T-helper 17 cell (primary cell): ENCODE measurements around the gene ACOX3. TPM values are rescaled to one million over a fixed set of nuclear protein-coding genes. Genes with fewer than 3 reads are reported as not detected.
"Not testable (repeated sequence)": the region's sequence is repeated elsewhere in the genome, so short reads cannot be mapped to it uniquely, and the experiment has no call there.

Experiments
- ATAC-seq: fragments of 150-1000 bp; cut with Tn5 transposase; 2 replicates; pipeline ENCODE4 v1.10.0; 2021; ENCODE audit warnings: mild to moderate bottlenecking, moderate library complexity
- DNase-seq, 3 donors: peaks; one replicate each; pipeline versions ENCODE4 v3.0.0 to v3.0.0-alpha.2; 2020 to 2021
- H3K9me3 ChIP-seq: one replicate; pipeline ENCODE4 v1.7.0; 2013; ENCODE audit warnings: low read length, mild to moderate bottlenecking; ENCODE audit not compliant: control insufficient read depth, poor library complexity, severe bottlenecking
- H3K27ac Mint-ChIP-seq: one replicate; pipeline ENCODE4 v1.8.0; 2022; ENCODE audit warnings: mild to moderate bottlenecking, moderate library complexity, mixed read lengths
- H3K27me3 Mint-ChIP-seq: one replicate; pipeline ENCODE4 v1.8.0; 2022; ENCODE audit warnings: mixed read lengths
- H3K36me3 Mint-ChIP-seq: one replicate; pipeline ENCODE4 v1.8.0; 2022; ENCODE audit warnings: low read depth, mixed read lengths
- H3K4me1 Mint-ChIP-seq: one replicate; pipeline ENCODE4 v1.8.0; 2022; ENCODE audit warnings: mild to moderate bottlenecking, mixed read lengths
- H3K4me3 Mint-ChIP-seq: one replicate; pipeline ENCODE4 v1.8.0; 2022; ENCODE audit warnings: mild to moderate bottlenecking, moderate library complexity, mixed read lengths
- total RNA-seq, 4 donors: library from RNA in 2 of 4; stranded (reverse) in 2 of 4; gene quantifications; one replicate each; pipeline ENCODE4 v1.2.3 and lab custom pipeline; 2022 to 2026

Gene ACOX3
- total RNA-seq, 2 donors from 2014 or later: 9.6 to 11.3 TPM

DNA sequence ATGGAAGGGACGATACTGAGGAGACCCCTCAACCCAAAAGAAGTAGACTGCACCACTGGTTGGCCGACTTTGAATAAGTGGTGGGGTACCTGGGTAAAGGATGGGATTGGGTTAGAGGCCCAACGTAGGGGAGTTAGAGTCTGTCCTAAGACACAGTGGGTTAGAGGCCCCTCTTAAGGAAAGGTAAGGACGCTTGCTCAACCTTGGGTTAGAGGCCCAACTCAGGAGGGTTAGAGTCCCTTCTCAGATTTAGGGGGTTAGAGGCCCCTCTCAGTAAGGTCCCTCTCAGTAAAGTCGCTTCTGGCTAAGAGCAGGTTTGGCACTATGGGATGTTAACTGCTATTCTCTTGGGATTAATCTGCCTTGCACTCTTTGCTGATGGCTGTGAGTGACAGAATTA lies 81.3 kb downstream of the ACOX3 start:
- H3K9me3 ChIP-seq: no peaks in the 10 kb centered on the region
- no peak for ATAC-seq
- Mint-ChIP-seq H3K4me1 (no peaks in the 10 kb centered on the region), H3K36me3 (no peaks in the 10 kb centered on the region), H3K4me3 (no peak overlapping the region), H3K27ac (no peak overlapping the region), H3K27me3 (peaks cover 15% of the 10 kb centered on the region)
- DNase-seq: no peak

DNA sequence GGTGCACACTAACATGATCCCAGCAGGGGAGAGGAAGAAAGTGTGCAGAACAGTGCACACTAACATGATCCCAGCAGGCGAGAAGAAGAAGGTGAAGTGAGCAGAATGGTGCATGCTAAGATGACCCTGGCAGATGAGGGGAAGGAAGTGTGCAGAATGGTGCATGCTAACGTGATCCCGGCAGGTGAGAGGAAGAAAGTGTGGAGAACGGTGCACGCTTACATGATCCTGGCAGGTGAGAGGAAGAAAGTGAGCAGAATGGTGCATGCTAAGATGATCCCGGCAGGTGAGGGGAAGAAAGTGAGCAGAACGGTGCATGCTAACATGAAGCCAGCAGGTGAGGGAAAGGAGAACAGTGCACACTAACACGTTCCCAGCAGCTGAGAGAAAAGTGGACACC lies 83.7 kb downstream of the ACOX3 start:
- DNase-seq (no peak), ATAC-seq (no peak)
- Mint-ChIP-seq H3K36me3 (no peaks in the 10 kb centered on the region), H3K27me3 (peaks cover 15% of the 10 kb centered on the region), H3K27ac (no peak overlapping the region), H3K4me1 (no peaks in the 10 kb centered on the region), H3K4me3 (no peak overlapping the region)
- H3K9me3 ChIP-seq: no peaks in the 10 kb centered on the region

DNA sequence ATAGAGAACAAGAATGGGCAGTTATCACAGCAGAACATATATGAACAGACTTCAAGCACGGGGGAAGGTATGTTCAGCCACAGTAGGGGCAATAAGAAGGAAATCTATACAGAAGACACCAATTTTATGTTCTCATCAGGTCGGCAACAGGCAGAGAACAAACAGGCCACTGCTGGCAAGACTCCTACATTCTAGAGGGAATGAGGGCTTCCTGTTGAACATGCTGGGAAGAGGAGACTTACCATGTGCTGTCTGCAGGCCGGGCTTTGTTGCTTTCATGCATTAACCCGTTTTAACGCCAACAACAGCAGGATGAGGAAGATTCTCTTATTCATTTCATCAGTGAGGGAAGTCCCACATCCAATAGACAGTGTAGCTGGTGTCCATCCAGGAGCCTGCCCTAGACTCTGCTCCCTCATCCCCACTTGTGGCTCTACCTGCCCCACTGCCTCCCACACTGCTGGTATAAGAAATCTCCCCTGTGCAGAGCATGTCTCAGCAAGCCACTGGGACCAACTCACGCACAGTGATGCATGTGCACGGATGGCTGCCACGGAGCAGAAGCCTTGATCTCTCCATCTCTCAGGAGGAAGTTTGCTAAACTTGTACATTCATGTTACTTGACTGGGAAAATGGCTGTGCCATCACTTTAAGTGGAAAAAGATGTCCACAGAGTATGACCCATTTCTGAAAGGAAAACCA lies 84.5 kb downstream of the ACOX3 start:
- no peaks in the 10 kb centered on the region for H3K4me1 Mint-ChIP-seq
- ATAC-seq (no peak), DNase-seq (no peak)
- no peaks in the 10 kb centered on the region for H3K9me3 ChIP-seq
- H3K4me3 Mint-ChIP-seq: no peak overlapping the region
- H3K27me3 Mint-ChIP-seq: peaks cover 18% of the 10 kb centered on the region
- no peak overlapping the region for H3K27ac Mint-ChIP-seq
- H3K36me3 Mint-ChIP-seq: no peaks in the 10 kb centered on the region

DNA sequence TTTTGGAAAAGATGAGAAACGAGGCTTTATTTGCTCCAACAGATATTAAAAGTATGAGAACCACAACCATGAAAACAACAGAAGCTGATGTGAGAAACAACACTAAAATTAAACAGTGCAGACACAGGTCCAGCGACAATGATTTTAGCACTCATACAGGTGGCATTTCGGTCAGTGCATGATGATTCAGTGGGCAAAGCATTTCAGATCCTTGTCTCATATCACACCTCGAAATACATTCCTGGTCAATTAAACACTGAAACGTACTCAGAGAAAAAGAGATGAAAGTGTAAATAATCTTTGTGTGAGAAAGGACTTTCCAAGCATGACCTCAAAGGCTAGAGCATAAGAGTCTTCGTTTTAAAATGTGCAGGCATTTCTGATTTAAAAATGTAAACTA lies 85.2 kb downstream of the ACOX3 start:
- no peaks in the 10 kb centered on the region for H3K9me3 ChIP-seq
- DNase-seq: no peak
- Mint-ChIP-seq H3K4me1 (no peaks in the 10 kb centered on the region), H3K27me3 (peaks cover 23% of the 10 kb centered on the region), H3K27ac (no peak overlapping the region), H3K4me3 (no peak overlapping the region), H3K36me3 (no peaks in the 10 kb centered on the region)
- ATAC-seq: no peak

DNA sequence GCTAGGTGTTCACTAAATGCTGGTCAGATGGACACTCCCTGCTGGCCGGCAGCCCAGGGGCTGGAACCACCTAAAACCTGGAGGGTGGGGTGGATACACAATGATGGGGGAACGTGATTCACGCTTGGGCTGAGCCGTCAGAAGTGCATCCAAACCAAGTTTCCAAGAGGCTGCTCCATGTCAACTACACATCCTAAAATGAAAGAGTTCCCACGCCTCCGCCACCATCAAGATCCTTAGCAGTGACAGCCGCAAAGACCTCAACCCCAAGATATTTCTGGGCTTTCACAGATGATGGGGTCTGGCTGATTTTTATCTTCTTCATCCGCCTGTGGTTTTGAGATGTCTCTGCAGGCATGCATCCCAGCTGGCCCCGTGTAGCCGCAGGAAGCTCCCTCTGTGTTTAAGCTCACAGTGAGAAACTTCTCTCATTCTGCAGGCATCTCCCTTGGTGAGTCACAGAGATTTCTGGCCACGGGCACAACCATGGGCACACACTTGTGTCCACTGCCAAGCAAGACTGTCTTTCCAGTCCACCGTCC lies 86.5 kb downstream of the ACOX3 start:
- H3K4me1 Mint-ChIP-seq: no peaks in the 10 kb centered on the region
- no peak for ATAC-seq
- H3K4me3 Mint-ChIP-seq: no peak overlapping the region
- H3K27ac Mint-ChIP-seq: no peak overlapping the region
- H3K9me3 ChIP-seq: no peaks in the 10 kb centered on the region
- peaks cover 17% of the 10 kb centered on the region for H3K27me3 Mint-ChIP-seq
- H3K36me3 Mint-ChIP-seq: no peaks in the 10 kb centered on the region
- no peak for DNase-seq

DNA sequence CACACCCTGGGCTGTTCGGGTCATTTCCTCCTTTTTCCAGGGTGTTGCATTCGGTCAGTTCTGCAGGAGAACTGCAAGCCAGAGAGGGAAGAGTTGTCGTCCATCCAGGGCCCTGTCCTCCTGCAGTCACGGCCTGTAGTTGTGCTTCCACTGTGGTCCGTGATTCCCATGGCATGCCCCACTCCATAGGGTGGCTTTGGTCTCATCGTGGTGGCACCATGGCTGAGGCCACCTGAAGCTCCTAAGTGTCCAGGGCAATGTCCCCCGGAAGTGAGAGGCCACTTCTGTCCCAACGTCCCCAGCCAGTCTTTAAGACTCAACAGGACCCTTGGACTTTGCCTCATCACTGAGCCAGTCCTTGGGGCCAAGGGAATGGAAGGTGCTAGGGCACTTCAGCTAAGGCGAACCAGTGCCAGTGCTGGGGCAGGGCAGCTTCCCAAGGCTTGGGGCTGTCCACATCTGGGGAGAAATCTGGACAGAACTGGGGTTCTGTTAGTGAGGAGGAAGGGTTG lies 87.3 kb downstream of the ACOX3 start:
- Mint-ChIP-seq H3K4me1 (no peaks in the 10 kb centered on the region), H3K36me3 (no peaks in the 10 kb centered on the region), H3K27me3 (peaks cover 14% of the 10 kb centered on the region), H3K27ac (no peak overlapping the region), H3K4me3 (no peak overlapping the region)
- DNase-seq (no peak), ATAC-seq (no peak)
- H3K9me3 ChIP-seq: no peaks in the 10 kb centered on the region

DNA sequence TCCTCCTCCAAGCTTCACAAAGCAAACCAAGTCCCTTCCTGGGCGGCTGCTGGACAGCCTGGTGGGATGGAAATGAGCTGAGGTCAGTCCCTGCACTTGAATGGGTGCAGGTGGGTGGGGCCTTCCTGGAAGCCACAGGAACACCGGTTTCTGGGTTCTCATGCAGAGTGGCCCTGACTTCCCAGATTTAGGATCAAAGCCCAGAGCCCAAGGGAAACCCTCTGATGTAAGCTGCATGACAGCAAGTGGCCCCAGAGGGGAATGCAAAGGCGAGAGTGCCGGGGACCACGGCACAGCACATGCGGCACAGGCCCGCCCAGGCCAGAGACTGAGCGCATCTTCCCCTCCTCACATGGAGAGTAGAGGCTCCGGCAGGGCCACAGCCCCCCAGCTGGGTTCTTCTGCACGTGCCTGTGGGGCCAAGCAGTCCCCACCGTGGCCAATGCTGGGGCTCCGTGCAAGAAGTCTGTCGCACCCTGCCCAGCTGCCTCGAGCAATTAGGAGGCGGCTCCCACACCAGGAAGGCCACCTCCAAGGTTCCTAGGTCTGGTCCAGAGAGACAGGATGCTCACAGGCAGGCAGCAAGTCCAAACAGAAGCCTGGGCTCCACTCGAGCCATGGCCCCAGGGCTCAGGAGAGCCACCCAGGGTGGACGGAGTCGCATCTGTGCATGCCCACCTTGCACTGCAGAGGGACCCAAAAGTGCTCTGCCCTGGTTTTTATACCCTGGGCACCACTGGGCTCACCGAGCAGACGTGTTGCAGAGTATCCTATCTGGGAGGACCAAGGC lies 88.0 kb downstream of the ACOX3 start:
- ATAC-seq: no peak
- H3K4me1 Mint-ChIP-seq: no peaks in the 10 kb centered on the region
- H3K9me3 ChIP-seq: no peaks in the 10 kb centered on the region
- H3K36me3 Mint-ChIP-seq: no peaks in the 10 kb centered on the region
- H3K27ac Mint-ChIP-seq: no peak overlapping the region
- H3K27me3 Mint-ChIP-seq: peaks cover 8% of the 10 kb centered on the region
- H3K4me3 Mint-ChIP-seq: no peak overlapping the region
- DNase-seq: no peak

DNA sequence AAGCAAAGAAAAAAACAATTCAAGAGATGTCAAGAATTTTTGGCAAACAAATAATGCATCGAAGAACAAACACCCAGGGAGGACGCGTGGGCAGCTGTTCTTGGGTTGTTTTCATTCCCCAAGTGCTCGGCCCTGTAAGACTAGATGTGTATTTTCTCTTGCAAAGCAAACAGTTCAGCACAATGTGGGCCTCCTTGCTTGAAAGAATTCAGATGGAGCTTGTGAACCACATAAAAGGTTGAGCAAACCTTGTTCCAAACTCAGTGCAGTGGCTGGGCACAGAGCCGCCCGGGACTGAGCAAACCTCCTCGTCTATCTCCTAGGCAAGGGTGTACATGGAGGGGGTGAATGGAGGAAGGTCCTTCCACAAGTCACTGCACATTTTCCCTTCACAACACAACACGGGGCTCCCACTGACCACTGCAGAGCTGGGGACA lies 88.6 kb downstream of the ACOX3 start:
- Mint-ChIP-seq H3K4me3 (no peak overlapping the region), H3K4me1 (no peaks in the 10 kb centered on the region), H3K27ac (no peak overlapping the region), H3K36me3 (no peaks in the 10 kb centered on the region), H3K27me3 (peaks cover 7% of the 10 kb centered on the region)
- DNase-seq (no peak), ATAC-seq (no peak)
- no peaks in the 10 kb centered on the region for H3K9me3 ChIP-seq

DNA sequence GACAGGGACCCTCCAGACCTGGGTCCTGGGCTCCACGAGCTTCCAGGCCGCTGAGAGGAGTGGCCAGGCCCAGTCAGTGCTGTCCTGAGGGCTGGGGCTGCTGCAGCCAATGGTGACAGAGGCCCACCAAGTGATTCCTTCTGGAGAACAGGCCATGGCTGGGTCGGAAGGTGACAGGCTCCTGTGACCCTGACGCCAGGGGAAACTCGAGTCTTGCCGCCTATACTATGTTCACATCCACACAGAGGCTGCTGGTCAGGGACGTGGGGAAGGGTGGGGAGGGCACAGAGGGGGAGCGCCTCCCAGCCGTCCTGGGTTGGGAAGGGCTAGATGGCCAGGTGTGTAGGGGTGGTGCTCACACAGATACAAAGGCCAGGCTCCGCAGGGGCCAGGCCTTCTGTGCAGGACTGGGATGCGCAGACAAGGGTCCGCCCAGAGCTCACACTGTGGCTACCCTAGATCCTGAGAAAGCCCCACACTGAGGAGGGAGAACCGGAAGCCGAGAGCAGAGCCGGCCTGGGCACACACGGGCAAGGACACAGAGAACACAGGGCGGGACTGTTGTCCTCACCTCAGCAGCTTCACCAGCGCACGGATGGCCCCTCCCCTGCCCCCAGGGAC lies 89.6 kb downstream of the ACOX3 start:
- no peak for ATAC-seq
- no peak overlapping the region for H3K27ac Mint-ChIP-seq
- H3K4me3 Mint-ChIP-seq: no peak overlapping the region
- no peaks in the 10 kb centered on the region for H3K9me3 ChIP-seq
- no peaks in the 10 kb centered on the region for H3K4me1 Mint-ChIP-seq
- no peak for DNase-seq
- H3K27me3 Mint-ChIP-seq: peaks cover 10% of the 10 kb centered on the region
- H3K36me3 Mint-ChIP-seq: no peaks in the 10 kb centered on the region

DNA sequence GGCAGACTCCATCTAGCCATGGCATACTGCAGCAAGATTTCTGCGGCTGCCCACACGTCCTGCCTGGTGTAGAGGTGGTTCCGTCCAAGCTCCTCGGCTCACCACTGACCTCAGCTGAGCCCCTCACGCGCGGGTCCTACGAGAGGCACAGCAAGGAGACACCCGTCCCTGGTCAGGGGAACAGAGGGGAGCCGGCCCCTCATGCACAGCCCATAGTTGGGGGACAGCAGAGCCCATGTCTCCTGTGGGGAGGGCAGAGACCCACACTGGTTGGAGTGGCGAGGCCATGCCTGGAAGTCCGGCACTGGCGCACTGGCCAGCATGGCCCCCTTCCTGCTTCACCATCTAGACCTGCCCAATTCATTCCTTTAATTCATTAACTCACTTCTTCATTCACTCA lies 90.2 kb downstream of the ACOX3 start:
- no peak for DNase-seq
- no peak overlapping the region for H3K27ac Mint-ChIP-seq
- peaks cover 12% of the 10 kb centered on the region for H3K27me3 Mint-ChIP-seq
- no peaks in the 10 kb centered on the region for H3K4me1 Mint-ChIP-seq
- H3K4me3 Mint-ChIP-seq: no peak overlapping the region
- no peaks in the 10 kb centered on the region for H3K9me3 ChIP-seq
- no peak for ATAC-seq
- no peaks in the 10 kb centered on the region for H3K36me3 Mint-ChIP-seq

DNA sequence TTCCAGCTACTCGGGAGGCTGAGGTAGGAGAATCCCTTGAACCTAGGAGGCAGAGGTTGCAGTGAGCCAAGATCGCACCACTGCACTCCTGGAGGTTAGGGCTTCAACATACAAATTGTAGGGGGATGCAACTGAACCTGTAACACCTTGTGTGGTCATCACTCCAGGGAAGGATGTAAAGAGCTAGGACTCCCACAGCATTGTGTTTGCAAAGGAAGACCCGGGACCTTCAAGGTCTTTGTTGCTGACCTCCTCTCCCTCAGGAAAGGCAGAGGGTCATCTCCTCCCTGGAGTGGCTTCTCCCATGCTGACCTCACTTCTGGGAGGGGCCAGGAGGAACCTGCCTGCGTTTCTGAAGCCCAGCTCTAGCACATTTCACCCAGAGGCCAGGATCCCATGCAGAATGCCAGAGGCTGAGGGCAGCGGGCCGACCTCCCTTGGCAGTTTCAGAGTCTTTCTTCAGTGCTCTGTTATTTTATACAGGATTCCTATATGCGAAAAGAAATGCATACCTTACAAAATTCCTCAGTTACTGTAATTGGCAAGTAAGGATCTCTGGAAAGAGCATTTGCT lies 90.8 kb downstream of the ACOX3 start:
- Mint-ChIP-seq H3K27me3 (peaks cover 16% of the 10 kb centered on the region), H3K4me1 (peaks cover 2% of the 10 kb centered on the region), H3K4me3 (no peak overlapping the region), H3K36me3 (no peaks in the 10 kb centered on the region), H3K27ac (no peak overlapping the region)
- no peaks in the 10 kb centered on the region for H3K9me3 ChIP-seq
- no peak for ATAC-seq
- no peak for DNase-seq

DNA sequence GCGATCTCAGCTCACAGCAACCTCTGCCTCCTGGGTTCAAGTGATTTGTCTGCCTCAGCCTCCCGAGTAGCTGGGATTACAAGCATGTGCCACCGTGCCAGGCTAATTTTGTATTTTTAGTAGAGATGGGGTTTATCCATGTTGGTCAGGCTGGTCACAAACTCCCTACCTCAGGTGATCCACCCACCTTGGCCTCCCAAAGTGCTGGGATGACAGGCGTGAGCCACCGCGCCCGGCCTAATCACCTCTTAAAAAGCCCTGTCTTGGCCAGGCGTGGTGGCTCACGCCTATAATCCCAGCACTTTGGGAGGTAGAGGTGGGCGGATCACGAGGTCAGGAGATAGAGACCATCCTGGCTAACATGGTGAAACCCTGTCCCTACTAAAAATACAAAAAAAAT lies 91.3 kb downstream of the ACOX3 start:
- DNase-seq, H3K4me1 Mint-ChIP-seq, H3K4me3 Mint-ChIP-seq, H3K9me3 ChIP-seq, H3K27ac Mint-ChIP-seq, ATAC-seq, H3K36me3 Mint-ChIP-seq: not testable (repeated sequence)
- peaks cover 21% of the 10 kb centered on the region for H3K27me3 Mint-ChIP-seq

DNA sequence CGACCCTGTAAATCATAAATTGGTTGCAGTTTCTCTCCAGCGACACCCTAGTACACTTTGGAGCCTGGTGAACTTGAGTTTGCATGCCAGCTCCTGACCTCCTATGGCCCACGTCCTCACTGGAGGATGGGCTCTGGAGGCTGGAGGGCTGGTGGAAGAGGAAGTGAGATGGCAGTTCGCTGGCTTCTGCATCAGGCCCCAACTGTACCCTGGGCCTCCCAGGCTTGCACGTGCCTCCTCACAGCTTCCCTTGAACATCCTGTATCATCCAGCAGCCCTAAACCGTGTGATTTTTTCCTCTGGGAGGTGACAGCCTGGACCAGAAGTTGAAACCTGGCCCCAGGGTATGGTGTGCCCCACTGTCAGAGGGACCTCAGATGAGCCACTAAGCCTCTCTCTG lies 92.5 kb downstream of the ACOX3 start:
- H3K27ac Mint-ChIP-seq: no peak overlapping the region
- H3K4me3 Mint-ChIP-seq: no peak overlapping the region
- H3K4me1 Mint-ChIP-seq: peaks cover 2% of the 10 kb centered on the region
- DNase-seq (no peak), ATAC-seq (no peak)
- H3K36me3 Mint-ChIP-seq: no peaks in the 10 kb centered on the region
- H3K9me3 ChIP-seq: no peaks in the 10 kb centered on the region
- peaks cover 23% of the 10 kb centered on the region for H3K27me3 Mint-ChIP-seq
